Body of pancreas (tissue), 4 donors: ENCODE measurements around the gene TAMALIN. TPM values are rescaled to one million over a fixed set of nuclear protein-coding genes. Genes with fewer than 3 reads are reported as not detected.

Experiments
- ATAC-seq: fragments of 150-250 bp; one replicate; pipeline ENCODE4 v1.9.1; 2016
- DNase-seq, 4 donors: peaks; one replicate each; pipeline ENCODE4 v3.0.0-alpha.2; 2019
- H3K27ac ChIP-seq, 4 donors: fragments of 200-600 bp; sonication (generic); 1 replicate in 3 of 4; 2 replicates in 1 of 4; pipeline versions ENCODE4 v1.5.1 to v1.6.1; 2016 to 2019; ENCODE audit warnings: mild to moderate bottlenecking in 1 of 4, mixed read lengths in 1 of 4, moderate library complexity in 1 of 4
- H3K27me3 ChIP-seq, 2 donors: fragments of 200-600 bp; sonication (generic); one replicate each; pipeline ENCODE4 v1.6.0; 2016; ENCODE audit warnings: mild to moderate bottlenecking in 1 of 2
- H3K36me3 ChIP-seq, 2 donors: fragments of 200-600 bp; sonication (generic); replicated peaks in 1 of 2; 2 replicates each; pipeline ENCODE4 v1.5.1; 2016; ENCODE audit warnings: low read depth in 2 of 2; ENCODE audit not compliant: insufficient read depth in 1 of 2
- H3K4me1 ChIP-seq: fragments of 200-600 bp; sonication (generic); one replicate; pipeline ENCODE4 v1.6.0; 2016
- H3K4me3 ChIP-seq, 2 donors: fragments of 200-600 bp; sonication (generic); 1 replicate in 1 of 2; 2 replicates in 1 of 2; pipeline ENCODE4 v1.5.1; 2016 to 2019
- H3K9me3 ChIP-seq, 3 donors: fragments of 200-600 bp; sonication (generic); 1 replicate in 2 of 3; 2 replicates in 1 of 3; pipeline ENCODE4 v1.5.1; 2016
- POLR2A ChIP-seq, 3 donors: fragments of 450-650 bp; IDR thresholded peaks; one replicate each; pipeline ENCODE4 v1.6.1; 2016; ENCODE audit warnings: antibody characterized with exemption in 3 of 3, mild to moderate bottlenecking in 2 of 3
- WGBS, 2 donors: methylation state at CpG; one replicate each; pipeline ENCODE4 v1.1.5; 2017; 5-methylcytosine and 5-hydroxymethylcytosine counted together
- intact Hi-C: fragments of 100-400 bp; cut with DNase I; formaldehyde crosslinking; loops from one replicate; pipeline ENCODE4 v1.15.1; 2023
- total RNA-seq, 2 donors: library from RNA; depleted of rRNA; stranded (reverse); fragments of >200 nt; gene quantifications; one replicate each; pipeline ENCODE4 v1.1.0, GENCODE V29; 2016
- TF ChIP-seq, protein P1 (sequence below), 7 experiments: fragments of 450-650 bp in 4 of 7; fragments of 200-600 bp in 3 of 7; sonication (generic) in 3 of 7; IDR thresholded peaks; one replicate each; pipeline ENCODE4 v1.5.1; 2016 to 2019; ENCODE audit warnings: antibody characterized with exemption in 7 of 7

TAMALIN gene
- total RNA-seq, 2 donors from 2014 or later = 7.0 to 19.4 TPM

DNA sequence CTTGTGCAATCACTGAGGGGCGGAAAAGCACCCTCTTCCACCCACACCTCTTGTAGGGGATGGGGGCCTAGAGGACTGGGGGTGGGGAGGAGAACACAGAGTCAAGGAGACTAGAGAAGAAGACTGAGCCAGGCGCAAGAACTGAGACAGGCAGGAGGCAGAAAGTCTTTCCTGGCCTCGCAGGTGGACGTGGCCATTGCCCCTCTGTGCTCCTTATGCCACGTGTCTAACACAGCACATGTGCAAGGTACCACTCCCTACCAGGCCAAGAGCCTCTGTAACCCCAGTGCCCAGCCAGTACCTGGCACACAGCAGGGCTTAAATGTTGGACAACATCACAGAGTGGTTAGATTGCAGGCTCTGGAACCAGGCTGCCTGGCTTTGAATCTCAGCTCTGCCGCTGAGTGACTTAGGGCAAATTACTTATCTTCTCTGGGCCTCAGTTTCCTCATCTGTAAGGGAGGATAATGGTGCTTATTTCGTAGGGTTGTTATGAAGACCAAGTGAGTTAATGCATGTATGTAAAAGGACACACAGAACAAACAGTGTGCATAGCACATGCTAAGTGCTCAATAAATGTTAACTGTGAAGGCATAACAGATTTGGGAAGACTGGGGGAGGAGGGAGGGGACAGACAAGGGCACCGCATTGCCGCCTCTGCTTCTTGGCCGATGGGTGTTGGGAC, 1.4 kb upstream of the TAMALIN start:
- ATAC-seq = no peak
- WGBS, 2 donors = 72 to 78% methylated on average over 10 of the region's 10 CpGs
- DNase-seq = no peak
- Histone ChIP-seq H3K27ac (no peak overlapping the region), H3K4me3 (no peak overlapping the region), H3K36me3 (no peaks in the 10 kb centered on the region), H3K27me3 (no peaks in the 10 kb centered on the region), H3K4me1 (peaks cover 39% of the 10 kb centered on the region), H3K9me3 (no peaks in the 10 kb centered on the region)
- intact Hi-C loops = no loop called here
- no peak for TF ChIP-seq POLR2A (IDR thresholded peaks at IDR 0.05)
- TF ChIP-seq, protein P1, sequence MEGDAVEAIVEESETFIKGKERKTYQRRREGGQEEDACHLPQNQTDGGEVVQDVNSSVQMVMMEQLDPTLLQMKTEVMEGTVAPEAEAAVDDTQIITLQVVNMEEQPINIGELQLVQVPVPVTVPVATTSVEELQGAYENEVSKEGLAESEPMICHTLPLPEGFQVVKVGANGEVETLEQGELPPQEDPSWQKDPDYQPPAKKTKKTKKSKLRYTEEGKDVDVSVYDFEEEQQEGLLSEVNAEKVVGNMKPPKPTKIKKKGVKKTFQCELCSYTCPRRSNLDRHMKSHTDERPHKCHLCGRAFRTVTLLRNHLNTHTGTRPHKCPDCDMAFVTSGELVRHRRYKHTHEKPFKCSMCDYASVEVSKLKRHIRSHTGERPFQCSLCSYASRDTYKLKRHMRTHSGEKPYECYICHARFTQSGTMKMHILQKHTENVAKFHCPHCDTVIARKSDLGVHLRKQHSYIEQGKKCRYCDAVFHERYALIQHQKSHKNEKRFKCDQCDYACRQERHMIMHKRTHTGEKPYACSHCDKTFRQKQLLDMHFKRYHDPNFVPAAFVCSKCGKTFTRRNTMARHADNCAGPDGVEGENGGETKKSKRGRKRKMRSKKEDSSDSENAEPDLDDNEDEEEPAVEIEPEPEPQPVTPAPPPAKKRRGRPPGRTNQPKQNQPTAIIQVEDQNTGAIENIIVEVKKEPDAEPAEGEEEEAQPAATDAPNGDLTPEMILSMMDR (IDR thresholded peaks at IDR 0.05) = no peak

DNA sequence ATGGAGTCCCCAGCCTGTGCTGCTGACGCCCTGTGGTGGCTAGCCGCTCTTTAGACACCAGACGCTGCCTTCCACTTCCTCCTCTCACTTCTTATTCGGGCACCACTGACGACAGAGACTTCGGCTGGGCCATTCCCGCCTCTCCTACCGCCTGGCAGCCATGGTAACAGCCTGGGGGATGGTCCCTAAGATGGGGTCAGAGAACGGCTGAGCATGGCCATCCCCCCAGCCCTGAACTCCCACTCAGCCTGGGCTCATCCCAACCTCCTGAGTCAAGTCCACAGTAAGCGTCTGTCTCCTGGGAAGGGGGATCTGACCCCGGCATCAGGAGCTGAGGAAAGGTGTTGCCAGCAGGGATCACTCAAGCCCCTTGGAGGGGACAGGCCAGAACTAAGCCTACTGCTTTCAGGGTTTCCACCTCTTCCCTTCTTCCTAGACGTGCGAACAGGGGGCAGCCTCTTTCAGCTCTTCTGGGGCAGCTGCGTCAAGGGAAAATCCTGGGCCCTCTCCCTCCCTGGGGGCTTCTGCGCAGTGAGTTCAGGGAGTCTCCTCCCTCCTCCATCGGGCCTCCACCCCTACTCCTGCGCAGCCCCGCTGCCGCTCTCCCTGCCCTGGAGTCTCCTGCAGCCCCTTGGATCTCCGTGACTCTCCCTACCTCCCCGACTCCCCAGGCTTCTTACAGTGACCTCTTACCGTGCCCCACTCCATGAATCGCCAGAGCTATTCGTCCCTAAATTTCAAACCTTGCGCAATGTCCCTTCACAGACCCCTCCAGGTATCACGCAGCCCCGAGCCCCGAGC, 643 bp upstream of the TAMALIN start:
- peak; percentile 24 to 80 (median 43) for DNase-seq
- peak; percentile 0 for ATAC-seq
- no peaks in the 10 kb centered on the region for H3K27me3 ChIP-seq
- H3K9me3 ChIP-seq = no peaks in the 10 kb centered on the region
- 34 to 41% methylated on average over 21 to 28 of the region's 28 CpGs for WGBS, 2 donors
- peak overlapping the region in 1 of 2 donors; percentile 16 for H3K4me3 ChIP-seq
- H3K27ac ChIP-seq = peak overlapping the region in 3 of 4 donors; percentile 26 to 76 (median 69)
- H3K36me3 ChIP-seq = no peaks in the 10 kb centered on the region
- H3K4me1 ChIP-seq = peaks cover 47% of the 10 kb centered on the region
- TF ChIP-seq POLR2A (IDR thresholded peaks at IDR 0.05) = peak in 1 of 3 donors; percentile 21
- TF ChIP-seq, protein P1 (IDR thresholded peaks at IDR 0.05) = no peak
- intact Hi-C loops = no loop called here

DNA sequence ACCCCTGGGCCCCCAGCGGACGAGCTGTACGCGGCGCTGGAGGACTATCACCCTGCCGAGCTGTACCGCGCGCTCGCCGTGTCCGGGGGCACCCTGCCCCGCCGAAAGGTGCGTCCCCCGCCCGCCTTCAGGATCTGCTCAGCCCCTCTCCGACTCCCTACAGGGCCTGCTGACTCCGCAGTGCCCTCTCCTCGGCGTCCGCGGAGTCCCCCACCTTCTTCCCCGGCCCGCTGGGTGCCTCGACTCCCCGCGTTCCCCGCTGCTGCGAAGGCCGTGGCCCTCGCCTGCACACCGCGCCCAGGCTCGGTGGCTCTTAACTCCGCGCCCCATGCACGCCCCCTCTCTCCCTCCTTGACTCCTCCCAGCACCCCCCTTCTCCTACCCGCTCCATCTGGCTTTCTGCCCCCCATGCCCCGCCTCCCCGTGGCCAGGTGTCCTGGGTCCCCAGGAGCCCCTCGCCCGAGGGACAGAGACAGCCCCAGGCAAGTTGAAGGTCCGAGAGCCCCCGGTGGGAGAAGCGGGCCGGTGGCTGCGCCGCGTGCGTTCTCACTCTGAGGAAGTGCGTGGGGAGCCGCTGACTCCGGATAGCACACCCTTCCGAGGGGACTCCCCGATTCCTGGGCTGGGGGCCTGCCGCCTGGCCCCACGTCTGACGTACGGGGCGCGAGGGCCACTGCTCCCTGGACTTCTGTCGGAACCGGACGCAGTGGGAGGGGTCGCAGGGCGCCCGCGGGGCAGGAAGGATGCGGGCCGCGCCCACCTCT, 594 bp downstream of the TAMALIN start:
- DNase-seq = peak in 3 of 4 donors; percentile 37 to 48 (median 39)
- intact Hi-C loops = no loop called here
- TF ChIP-seq POLR2A (IDR thresholded peaks at IDR 0.05) = peak; percentile 9 to 51 (median 28)
- TF ChIP-seq, protein P1 (IDR thresholded peaks at IDR 0.05) = no peak
- Histone ChIP-seq H3K36me3 (no peaks in the 10 kb centered on the region), H3K9me3 (no peaks in the 10 kb centered on the region), H3K4me1 (peaks cover 48% of the 10 kb centered on the region), H3K27ac (peak overlapping the region; percentile 54 to 79 (median 72)), H3K27me3 (no peaks in the 10 kb centered on the region), H3K4me3 (peak overlapping the region; percentile 4 to 16)
- WGBS, 2 donors = 12 to 32% methylated on average over 19 to 46 of the region's 72 CpGs
- ATAC-seq = peak; percentile 19

DNA sequence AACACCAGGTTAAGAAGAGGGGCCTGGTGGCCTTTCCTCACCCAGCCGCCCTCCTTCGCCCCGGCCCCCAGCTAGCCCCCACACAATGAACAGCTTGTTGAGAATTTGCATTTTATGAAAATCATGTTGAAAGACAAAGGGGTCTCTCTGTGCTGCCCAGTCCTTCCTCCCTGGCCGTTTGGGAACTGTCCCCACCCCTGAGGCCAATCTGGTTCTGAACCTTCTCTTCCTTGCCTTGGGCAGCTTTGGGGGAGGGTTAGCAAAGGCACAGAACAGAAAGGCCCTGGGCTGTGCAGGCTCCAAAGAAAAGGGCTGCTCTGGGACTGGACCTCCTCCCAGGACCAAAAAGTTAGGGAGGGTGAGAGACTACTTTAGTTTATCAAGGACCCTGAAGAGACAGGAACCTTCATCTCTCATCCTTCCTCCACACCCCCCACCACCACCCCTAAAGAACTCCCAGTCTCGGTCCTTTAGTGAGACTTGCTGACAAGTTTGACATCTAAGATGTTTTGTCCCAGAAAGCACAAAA, 1.3 kb downstream of the TAMALIN start:
- WGBS, 2 donors = 45 to 49% methylated on average over 5 of the region's 5 CpGs
- intact Hi-C loops = no loop called here
- Histone ChIP-seq H3K4me1 (peaks cover 48% of the 10 kb centered on the region), H3K4me3 (no peak overlapping the region), H3K27ac (peak overlapping the region in 3 of 4 donors; percentile 69 to 79 (median 76)), H3K9me3 (no peaks in the 10 kb centered on the region), H3K27me3 (no peaks in the 10 kb centered on the region), H3K36me3 (no peaks in the 10 kb centered on the region)
- no peak for ATAC-seq
- no peak for DNase-seq
- no peak for TF ChIP-seq POLR2A (IDR thresholded peaks at IDR 0.05)
- TF ChIP-seq, protein P1 (IDR thresholded peaks at IDR 0.05) = no peak
